Endothelial cell of hepatic sinusoid (primary cell): ENCODE data around the gene TLX2.

Experiments
- in situ Hi-C: cut with HindIII; loops from 2 replicates; pipeline ENCODE4 v1.10.0; 2017; ENCODE audit warnings: low sequenced_read_pairs

The TLX2 gene

GRCh38 chr2:74511104-74511989, 2.9 kb upstream of the TLX2 start:
- in situ Hi-C loops = no loop called here

- in situ Hi-C loops = no loop called here
These were observed 1.3 kb upstream of the TLX2 start for GRCh38 chr2:74512744-74513604.

DNA sequence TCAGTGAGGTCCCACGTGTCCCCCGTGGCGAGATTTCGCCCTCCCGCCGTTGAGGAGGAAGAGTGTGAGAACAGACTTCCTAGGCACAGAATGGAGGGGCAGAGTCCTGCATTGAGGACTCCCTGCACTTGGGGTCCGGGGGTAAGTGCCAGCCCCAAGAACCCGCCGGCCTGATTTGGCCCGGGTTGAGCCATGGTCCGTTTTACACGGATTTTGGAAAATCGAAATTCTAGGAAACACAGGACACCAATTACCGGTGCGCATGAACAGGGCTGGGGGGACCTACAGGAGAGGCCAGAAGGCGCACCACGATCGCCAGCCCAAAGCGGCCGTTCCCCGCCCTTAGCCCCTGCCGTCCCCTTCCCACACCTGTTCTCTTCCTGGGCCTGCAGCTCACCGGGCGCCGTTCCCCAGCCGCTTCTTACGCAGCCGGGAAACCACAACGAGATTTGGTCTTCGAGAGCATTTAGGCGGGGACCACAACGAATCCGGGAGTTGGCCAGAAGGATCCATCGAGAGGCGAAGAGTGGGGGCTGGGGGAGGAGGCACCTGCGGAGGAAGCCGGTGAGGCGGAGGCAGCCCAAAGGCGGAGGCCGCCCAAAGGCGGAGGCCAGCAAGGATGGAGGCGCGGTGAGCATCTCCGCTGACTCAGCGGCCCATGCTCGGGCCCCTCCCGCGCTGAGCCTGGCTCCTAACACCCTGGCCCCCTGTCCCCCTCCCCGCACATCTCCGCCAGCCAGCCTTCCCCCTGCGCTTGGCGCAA, 464 bp upstream of the TLX2 start:
- in situ Hi-C loops = no loop called here

DNA sequence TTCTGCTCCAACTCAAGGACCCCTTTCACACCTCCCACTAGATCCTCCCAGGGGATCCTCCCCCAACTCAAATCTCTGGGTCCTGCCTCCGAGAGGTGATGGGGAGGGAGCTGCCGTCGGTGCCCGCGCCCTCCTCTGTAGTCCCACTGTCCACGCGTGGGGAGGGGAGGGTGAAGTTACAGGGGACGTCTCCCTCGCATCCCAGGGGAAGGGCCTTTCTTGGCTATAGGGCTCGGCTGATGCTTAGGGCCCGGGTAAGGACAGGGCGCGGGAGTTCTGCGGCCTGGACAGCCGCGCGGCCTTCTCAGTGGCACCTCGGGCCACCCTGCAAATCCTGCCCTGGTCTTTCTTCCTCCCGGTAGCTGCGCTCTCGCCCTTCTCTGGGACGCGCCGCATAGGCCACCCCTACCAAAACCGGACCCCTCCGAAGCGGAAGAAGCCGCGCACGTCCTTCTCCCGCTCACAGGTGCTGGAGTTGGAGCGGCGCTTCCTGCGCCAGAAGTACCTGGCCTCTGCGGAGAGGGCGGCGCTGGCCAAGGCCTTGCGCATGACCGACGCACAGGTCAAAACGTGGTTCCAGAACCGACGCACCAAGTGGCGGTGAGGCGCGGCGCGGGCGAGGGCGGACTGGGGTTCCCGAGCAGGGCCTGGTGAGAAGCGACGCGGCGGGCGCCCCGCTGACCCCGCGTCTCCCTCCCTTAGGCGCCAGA, 1.2 kb downstream of the TLX2 start:
- in situ Hi-C loops = no loop called here

DNA sequence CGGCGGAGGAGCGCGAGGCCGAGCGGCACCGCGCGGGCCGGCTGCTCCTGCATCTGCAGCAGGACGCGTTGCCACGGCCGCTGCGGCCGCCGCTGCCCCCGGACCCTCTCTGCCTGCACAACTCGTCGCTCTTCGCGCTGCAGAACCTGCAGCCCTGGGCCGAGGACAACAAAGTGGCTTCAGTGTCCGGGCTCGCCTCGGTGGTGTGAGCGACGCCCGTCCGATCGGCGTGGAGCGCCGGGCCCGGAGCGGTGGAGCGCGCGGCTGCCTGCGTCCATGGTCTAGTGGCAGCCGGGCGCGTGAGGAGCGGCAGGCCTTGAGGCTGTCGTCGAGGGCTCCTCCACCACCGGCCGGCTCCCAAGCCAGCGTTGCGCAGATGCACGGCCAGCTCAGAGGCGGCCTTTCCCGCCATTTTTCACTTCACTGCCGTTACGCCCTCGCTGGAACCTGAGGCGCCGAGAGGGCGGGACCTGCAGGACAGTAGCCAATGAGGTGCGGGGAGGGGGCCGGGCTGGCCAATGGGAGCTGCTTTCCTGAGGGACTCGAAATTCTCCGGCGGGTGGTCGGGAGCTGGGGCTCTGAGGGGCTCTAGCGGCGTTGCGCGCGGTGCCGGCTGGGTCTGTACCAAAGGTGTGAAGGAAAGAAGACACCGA, 1.9 kb downstream of the TLX2 start:
- in situ Hi-C loops = no loop called here

DNA sequence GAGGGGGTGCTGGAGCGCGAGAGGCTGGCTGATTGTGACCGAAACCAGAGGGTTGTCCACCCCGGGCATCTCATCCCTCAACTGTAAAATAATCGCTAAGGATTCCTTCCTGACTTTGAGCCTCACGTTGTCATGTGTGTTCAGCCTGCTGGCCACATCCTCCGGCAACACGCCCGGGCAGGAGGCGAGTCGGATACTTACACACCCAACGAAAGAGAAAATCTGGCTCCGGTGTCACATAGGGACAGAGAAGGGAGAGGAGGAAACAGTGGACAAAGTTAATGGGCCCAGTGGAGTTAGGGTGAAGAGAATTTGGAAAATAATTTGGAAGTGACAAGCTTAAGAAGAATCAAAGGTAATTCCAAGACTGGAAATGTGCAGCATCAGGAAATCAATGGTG, 2.4 kb downstream of the TLX2 start:
- in situ Hi-C loops = no loop called here

DNA sequence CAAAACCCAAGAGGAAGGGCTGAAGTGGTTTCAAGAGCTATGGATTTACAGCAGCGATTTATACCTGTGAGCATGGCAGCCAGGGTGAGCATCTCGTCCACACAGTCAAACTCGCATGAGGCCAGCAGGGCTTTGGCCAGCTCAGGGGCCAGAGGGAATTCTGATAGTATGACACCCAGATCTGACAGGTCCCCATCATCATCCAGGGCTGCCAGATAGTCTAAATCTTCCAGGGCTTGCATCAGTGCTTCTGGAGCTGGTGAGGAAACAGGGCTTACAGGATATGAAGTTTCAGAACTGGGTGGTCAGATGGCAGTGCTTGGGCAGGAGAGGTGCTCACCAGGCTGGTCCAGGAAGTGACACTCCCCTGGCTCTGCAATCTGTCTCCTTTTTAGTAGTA, 8.3 kb downstream of the TLX2 start:
- in situ Hi-C loops = no loop called here

DNA sequence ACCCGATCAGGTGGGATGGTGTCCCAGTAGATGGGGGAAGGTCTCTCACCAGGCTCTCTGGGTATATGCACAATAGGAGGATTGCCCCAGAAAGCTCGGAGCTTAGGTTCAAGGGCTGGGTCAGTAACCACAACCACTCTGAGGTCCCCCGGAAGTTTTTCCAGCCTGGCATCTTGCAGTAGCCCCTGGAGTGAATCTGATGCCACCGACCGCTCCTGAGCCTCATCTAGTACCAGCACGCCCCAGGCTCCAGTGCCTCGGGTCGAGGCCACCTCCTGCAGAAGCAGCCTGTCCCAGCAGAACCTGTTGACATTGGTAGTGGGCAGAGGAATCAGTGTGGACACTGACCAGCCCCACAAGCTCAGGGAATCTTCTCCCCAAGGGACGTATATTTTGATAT, 9.8 kb downstream of the TLX2 start:
- in situ Hi-C loops = no loop called here

DNA sequence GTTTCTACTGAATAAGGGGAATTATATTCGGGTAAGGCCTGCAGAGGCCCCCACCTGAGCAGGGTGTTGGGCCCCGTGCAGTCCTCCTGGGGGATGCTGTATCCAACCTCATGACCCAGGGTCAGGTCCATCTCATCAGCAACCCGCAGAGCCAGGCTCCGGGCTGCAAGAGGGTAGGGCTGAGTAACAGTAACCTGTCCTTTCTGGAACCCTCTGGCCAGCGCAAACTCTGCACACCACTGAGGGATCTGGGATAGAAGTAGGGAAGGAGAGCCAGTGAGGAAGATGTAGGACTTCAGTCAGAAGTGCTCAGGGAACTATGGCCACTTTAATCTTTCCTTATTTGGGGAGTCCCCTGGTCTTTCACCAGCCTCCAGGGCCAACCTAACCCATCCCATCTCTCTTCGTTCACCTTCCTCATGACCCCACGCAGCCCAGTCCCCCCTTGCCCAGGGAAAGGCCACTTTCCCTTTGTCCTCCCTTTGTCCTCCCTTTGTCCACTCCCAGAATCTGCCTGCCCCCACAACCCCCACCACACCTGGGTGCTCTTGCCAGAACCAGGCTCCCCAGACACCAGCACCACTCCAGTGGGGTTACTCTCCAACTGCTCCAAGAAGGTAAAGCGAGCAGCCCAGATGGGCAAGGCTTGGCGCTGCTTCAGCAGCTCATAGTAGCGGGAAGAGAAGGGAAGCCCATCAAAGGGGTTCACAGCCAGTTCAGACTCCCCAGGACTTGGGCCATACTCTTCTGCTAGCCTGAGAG, 10.9 kb downstream of the TLX2 start:
- in situ Hi-C loops = no loop called here

- in situ Hi-C loops = no loop called here
These were observed 11.7 kb downstream of the TLX2 start, which contains the start of gene DQX1 for GRCh38 chr2:74525717-74526648. DQX1 (minus strand) TSS chr2:74526231; CDS start chr2:74525729, 502 bp downstream.

GRCh38 chr2:74526649-74527230, 12.5 kb downstream of the TLX2 start:
- in situ Hi-C loops = no loop called here

GRCh38 chr2:74527741-74528140, 13.5 kb downstream of the TLX2 start:
- in situ Hi-C loops = no loop called here

- in situ Hi-C loops = no loop called here
These were observed 14.5 kb downstream of the TLX2 start for GRCh38 chr2:74528600-74529356.

DNA sequence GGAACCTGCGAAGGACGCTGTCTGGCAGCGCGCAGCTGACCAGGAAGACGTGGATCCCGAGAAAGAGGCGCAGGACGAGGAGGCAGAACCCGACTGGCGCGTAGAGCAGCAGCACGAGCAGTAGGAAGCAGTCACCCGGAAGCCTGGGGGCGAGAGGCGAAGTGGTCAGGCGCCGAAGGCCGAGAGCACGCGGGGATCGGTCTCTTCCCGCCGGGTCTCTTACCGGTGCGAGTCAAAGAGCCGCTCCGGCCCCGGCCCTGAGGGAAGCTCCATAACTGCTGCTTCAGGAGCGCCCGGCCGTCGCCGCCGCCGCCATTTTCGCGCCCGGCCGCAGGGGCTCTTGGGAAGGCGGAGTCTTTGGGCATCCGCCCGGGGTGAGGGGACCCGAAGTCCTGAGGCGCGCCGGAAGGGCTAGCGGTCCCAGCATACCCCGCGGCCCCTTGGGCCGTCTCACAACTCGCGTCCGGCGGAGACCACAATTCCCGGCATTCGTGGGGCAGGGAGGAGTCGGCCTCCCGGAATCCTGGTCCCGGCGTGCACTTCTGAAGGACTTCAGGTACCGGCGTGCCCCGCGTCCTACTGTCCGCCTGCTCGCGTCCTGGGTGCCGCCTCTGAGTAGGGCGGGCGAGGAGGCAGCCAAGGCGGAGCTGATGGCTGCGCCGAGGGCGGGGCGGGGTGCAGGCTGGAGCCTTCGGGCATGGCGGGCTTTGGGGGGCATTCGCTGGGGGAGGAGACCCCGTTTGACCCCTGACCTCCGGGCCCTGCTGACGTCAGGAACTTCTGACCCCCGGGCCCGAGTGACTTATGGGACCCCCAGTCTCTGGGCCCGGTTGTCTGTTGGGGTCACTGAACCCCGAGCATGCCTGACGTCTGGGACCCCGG, 15.3 kb downstream of the TLX2 start, which contains the start of the genes AUP1 and HTRA2:
AUP1 (minus strand) TSS at position 350 of the 882 bp plus-strand sequence; CDS start at position 273, 77 bp downstream.
HTRA2 (plus strand) TSS at position 577 of the 882 bp plus-strand sequence; CDS start at position 651, 74 bp downstream.
- in situ Hi-C loops = no loop called here

DNA sequence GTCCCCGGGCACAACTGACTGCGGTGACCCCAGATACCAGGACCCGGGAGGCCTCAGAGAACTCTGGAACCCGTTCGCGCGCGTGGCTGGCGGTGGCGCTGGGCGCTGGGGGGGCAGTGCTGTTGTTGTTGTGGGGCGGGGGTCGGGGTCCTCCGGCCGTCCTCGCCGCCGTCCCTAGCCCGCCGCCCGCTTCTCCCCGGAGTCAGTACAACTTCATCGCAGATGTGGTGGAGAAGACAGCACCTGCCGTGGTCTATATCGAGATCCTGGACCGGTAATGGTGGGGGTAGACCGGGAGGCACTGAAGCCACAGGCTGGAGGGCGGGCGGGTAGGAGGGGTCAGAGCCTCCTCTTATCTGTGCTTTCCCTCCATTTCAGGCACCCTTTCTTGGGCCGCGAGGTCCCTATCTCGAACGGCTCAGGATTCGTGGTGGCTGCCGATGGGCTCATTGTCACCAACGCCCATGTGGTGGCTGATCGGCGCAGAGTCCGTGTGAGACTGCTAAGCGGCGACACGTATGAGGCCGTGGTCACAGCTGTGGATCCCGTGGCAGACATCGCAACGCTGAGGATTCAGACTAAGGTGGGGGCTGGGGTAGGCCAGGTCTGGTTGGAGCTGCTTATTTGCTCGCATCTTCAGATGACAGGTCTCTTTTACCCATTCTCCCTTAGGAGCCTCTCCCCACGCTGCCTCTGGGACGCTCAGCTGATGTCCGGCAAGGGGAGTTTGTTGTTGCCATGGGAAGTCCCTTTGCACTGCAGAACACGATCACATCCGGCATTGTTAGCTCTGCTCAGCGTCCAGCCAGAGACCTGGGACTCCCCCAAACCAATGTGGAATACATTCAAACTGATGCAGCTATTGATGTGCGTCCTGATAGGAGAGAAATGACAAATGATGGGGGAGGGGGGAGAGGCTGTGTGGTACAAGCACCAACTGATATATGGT, 16.3 kb downstream of the TLX2 start:
- in situ Hi-C loops = no loop called here
